NB4 (cell line): Measurements from ENCODE around the gene MYO1D.

ENCODE experiments used
- DNase-seq: peaks from one replicate; pipeline ENCODE4 v3.0.0; 2010; ENCODE audit warnings: low read depth
- H3K4me3 ChIP-seq: one replicate; pipeline ENCODE4 v1.5.1; 2011; ENCODE audit warnings: mild to moderate bottlenecking, low read depth, low read length, moderate library complexity
- MYC ChIP-seq: IDR thresholded peaks from 2 replicates; pipeline ENCODE4 v1.6.1; 2011; ENCODE audit warnings: low read depth, low read length
- POLR2A ChIP-seq: IDR thresholded peaks from 2 replicates; pipeline ENCODE4 v1.6.1; 2011; ENCODE audit warnings: mild to moderate bottlenecking; ENCODE audit not compliant: insufficient read length; ENCODE audit errors: extremely low read depth
- TF ChIP-seq, protein P1 (sequence below): IDR thresholded peaks from one replicate; pipeline ENCODE4 v1.5.1; 2012; ENCODE audit warnings: low read depth, low read length
- TF ChIP-seq, protein P2 (sequence below): IDR thresholded peaks from 2 replicates; pipeline ENCODE4 v1.6.1; 2011; ENCODE audit warnings: low read depth, low read length

Gene MYO1D

DNA sequence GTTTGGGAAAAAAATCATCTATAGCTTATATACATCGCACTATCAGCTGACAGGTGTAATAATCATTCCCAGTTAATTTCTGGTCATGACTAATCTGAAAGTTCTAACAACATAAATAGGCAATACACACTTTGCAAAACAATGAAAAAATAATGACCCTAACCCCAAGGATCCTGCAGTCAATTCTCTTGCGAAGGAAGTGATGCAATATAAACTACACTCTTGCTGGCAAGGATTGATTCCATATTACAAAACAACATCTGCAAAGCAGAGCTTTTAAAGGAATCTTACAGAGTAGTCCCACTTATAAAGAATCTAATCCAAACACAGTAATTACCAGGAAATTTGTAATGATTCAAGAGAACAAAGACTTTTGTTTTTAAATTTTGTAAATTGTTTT is 73.4 kb downstream of the MYO1D start:
- TF ChIP-seq, protein P1, sequence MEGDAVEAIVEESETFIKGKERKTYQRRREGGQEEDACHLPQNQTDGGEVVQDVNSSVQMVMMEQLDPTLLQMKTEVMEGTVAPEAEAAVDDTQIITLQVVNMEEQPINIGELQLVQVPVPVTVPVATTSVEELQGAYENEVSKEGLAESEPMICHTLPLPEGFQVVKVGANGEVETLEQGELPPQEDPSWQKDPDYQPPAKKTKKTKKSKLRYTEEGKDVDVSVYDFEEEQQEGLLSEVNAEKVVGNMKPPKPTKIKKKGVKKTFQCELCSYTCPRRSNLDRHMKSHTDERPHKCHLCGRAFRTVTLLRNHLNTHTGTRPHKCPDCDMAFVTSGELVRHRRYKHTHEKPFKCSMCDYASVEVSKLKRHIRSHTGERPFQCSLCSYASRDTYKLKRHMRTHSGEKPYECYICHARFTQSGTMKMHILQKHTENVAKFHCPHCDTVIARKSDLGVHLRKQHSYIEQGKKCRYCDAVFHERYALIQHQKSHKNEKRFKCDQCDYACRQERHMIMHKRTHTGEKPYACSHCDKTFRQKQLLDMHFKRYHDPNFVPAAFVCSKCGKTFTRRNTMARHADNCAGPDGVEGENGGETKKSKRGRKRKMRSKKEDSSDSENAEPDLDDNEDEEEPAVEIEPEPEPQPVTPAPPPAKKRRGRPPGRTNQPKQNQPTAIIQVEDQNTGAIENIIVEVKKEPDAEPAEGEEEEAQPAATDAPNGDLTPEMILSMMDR, result no peak
- TF ChIP-seq, protein P2, sequence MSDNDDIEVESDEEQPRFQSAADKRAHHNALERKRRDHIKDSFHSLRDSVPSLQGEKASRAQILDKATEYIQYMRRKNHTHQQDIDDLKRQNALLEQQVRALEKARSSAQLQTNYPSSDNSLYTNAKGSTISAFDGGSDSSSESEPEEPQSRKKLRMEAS, result no peak
- no peak for TF ChIP-seq MYC
- H3K4me3 ChIP-seq, result no peak overlapping the region
- DNase-seq, result no peak

DNA sequence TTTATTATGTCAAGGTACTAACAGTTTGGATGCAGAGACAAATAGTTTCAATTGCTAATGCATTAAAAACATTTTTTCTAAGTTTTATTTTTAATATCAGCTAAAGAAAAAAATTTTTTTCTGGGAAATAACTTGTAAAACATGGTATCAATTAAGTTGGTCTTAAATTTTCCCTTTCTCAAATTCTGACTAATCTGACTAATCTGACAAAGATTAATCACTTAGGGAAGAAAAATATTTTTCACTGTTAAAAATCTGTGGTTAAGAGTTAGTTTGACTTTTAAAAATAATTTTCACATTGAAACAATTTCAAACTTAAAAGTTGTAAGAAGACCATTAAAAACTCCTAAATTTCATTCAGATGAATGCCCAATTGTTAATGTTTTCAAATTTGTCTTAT is 74.6 kb downstream of the MYO1D start:
- no peak overlapping the region for H3K4me3 ChIP-seq
- TF ChIP-seq, protein P1, result no peak
- TF ChIP-seq MYC, result no peak
- no peak for DNase-seq

DNA sequence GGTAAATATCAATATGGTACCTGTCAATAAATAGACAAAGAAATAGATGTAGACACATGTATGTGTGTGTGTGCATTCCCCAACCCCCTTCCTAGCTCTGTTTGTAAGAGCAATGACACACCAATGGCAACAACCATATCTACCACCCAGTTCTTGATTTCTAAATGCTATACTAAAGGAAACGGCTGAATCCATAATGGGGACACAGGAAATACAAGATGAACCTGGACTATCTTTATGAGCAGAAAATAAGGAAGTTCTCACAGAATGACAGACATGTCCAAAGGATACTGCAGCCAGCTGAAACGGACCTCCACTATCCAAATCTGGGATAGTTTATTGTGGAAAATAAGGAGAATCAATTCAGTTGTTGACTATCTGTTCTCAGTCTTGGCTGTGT is 75.3 kb downstream of the MYO1D start:
- no peak overlapping the region for H3K4me3 ChIP-seq
- no peak for DNase-seq
- TF ChIP-seq, protein P1, result no peak
- TF ChIP-seq MYC (no peak), POLR2A (no peak)
- TF ChIP-seq, protein P2, result no peak

DNA sequence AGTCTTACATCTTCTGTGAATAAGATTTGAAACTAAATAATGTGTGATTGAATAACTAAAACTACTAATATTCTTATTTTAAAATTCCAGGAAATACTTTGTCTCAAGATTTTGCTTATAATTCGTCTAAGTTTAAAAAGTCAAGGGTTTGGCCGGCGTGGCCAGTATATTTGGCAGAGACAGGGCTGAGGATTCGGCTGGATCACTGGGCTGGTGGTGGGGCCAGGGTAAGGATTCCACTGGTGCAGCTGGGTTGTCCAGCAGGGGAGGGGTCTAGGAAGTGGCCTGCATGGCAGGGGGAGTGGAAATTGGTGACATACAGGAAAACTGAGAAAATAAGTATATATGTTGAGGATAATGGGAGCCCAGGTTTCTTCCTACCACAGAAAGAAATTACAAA is 75.7 kb downstream of the MYO1D start:
- no peak overlapping the region for H3K4me3 ChIP-seq
- TF ChIP-seq POLR2A (no peak), MYC (no peak)
- TF ChIP-seq, protein P1, result no peak
- TF ChIP-seq, protein P2, result no peak
- no peak for DNase-seq

DNA sequence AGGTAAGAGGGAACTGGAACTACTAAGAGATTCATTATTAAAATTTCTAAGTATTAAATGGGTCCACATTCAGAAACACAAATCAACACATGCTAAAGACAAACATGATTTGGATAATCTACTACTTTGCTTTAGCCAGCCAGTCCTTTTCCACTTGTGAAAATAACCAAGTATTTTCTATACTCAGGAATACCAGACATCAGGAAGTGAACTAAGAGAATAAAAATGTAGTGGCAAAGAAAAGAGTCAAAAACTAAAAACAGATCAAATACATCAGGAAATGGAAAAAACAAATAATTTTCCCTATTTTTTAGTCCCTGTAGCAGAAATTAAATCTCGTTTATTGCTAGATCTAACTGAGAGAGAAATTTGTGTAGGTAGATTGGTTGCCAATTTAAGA is 78.0 kb downstream of the MYO1D start:
- no peak overlapping the region for H3K4me3 ChIP-seq
- TF ChIP-seq POLR2A, result no peak
- TF ChIP-seq, protein P1, result no peak
- TF ChIP-seq, protein P2, result no peak
- TF ChIP-seq MYC, result no peak
- no peak for DNase-seq

DNA sequence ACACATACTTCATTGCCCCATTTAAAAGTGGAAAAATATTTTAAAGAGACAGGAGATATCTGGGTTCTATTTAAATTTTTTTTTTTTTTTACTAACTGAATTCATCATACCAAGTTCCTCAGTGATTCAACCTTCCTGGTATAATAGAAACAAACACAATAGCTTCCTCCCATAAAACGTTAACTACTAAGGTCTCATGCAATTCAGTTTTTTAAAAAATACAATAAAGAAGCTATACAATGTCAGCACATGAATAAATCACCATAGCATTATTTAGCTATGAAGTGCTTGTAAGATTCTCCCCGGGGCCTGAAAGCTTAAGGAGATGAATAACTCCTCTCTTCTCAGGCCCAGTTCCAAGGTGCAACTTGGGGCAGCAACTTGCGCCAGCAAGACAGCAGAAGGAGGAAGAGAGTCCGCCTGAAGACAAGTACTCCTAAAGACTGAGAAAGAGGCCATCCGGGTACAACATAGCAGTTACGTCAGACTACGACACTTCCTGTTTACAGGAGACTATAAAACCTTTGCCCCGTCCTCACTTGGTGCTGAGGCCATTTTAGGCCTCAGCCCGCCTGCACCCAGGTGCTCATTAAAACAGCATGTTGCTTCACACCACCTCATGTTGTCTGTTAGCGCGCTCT is 81.5 kb downstream of the MYO1D start:
- peak; percentile 43 for DNase-seq
- no peak overlapping the region for H3K4me3 ChIP-seq
- TF ChIP-seq POLR2A, result no peak
- TF ChIP-seq MYC, result no peak
- TF ChIP-seq, protein P1, result no peak
- TF ChIP-seq, protein P2, result no peak
